Astrocyte (in vitro differentiated cells and primary cell): Measurements from ENCODE around the gene TTLL8. TPM values are rescaled to one million over a fixed set of nuclear protein-coding genes. Genes with fewer than 3 reads are reported as not detected.

ENCODE experiments used
- DNase-seq: peaks from one replicate; pipeline ENCODE4 v3.0.0-alpha.2; 2010; ENCODE audit warnings: low read depth
- FAIRE-seq: peaks from 2 replicates; lab custom pipeline; 2011; peaks lifted over from hg19 to GRCh38; lab: Jason Lieb, UNC
- H2AFZ ChIP-seq: 2 replicates; pipeline ENCODE4 v1.6.0; 2012; ENCODE audit warnings: low read depth, low read length, inconsistent platforms
- H3K27ac ChIP-seq: 2 replicates; pipeline ENCODE4 v1.5.1; 2011; ENCODE audit warnings: low read depth, low read length, inconsistent platforms
- H3K27me3 ChIP-seq: 2 replicates; pipeline ENCODE4 v1.6.0; 2011; ENCODE audit warnings: low read length, inconsistent platforms; ENCODE audit not compliant: insufficient read depth
- H3K36me3 ChIP-seq: 2 replicates; pipeline ENCODE4 v1.5.1; 2011; ENCODE audit warnings: low read length, inconsistent platforms; ENCODE audit not compliant: insufficient read depth
- H3K4me1 ChIP-seq: 2 replicates; pipeline ENCODE4 v1.5.1; 2011; ENCODE audit warnings: low read length, inconsistent platforms; ENCODE audit not compliant: insufficient read depth
- H3K4me2 ChIP-seq: 2 replicates; pipeline ENCODE4 v1.6.0; 2012; ENCODE audit warnings: low read length, inconsistent platforms
- H3K4me3 ChIP-seq: 2 replicates; pipeline ENCODE4 v1.5.1; 2011; ENCODE audit warnings: low read depth, mild to moderate bottlenecking, low read length, inconsistent platforms; ENCODE audit not compliant: insufficient read depth
- H3K79me2 ChIP-seq: 2 replicates; pipeline ENCODE4 v1.6.0; 2012; ENCODE audit warnings: mild to moderate bottlenecking, low read length, inconsistent platforms; ENCODE audit not compliant: insufficient read depth
- H3K9ac ChIP-seq: 2 replicates; pipeline ENCODE4 v1.6.0; 2012; ENCODE audit warnings: mild to moderate bottlenecking, low read length, inconsistent platforms
- H3K9me3 ChIP-seq: 2 replicates; pipeline ENCODE4 v1.5.1; 2012; ENCODE audit warnings: low read depth, mild to moderate bottlenecking, low read length, inconsistent platforms; ENCODE audit not compliant: insufficient read depth
- H4K20me1 ChIP-seq: 2 replicates; pipeline ENCODE4 v1.6.0; 2012; ENCODE audit warnings: low read length, inconsistent platforms; ENCODE audit not compliant: insufficient read depth
- H3K27ac Mint-ChIP-seq: one replicate; pipeline ENCODE4 v1.8.0; 2021; ENCODE audit warnings: mild to moderate bottlenecking, mixed read lengths; ENCODE audit not compliant: unreplicated experiment
- H3K27me3 Mint-ChIP-seq: one replicate; pipeline ENCODE4 v1.8.0; 2021; ENCODE audit warnings: low read depth, mixed read lengths; ENCODE audit not compliant: unreplicated experiment
- H3K36me3 Mint-ChIP-seq: one replicate; pipeline ENCODE4 v1.8.0; 2021; ENCODE audit warnings: low read depth, mixed read lengths; ENCODE audit not compliant: unreplicated experiment
- H3K4me1 Mint-ChIP-seq: one replicate; pipeline ENCODE4 v1.8.0; 2021; ENCODE audit warnings: low read depth, mixed read lengths; ENCODE audit not compliant: unreplicated experiment
- H3K4me3 Mint-ChIP-seq: one replicate; pipeline ENCODE4 v1.8.0; 2021; ENCODE audit warnings: mild to moderate bottlenecking, moderate library complexity, mixed read lengths; ENCODE audit not compliant: unreplicated experiment
- H3K9me3 Mint-ChIP-seq: one replicate; pipeline ENCODE4 v1.8.0; 2021; ENCODE audit warnings: mild to moderate bottlenecking, mixed read lengths; ENCODE audit not compliant: unreplicated experiment
- CTCF ChIP-seq: IDR thresholded peaks from 2 replicates; pipeline ENCODE4 v1.5.1; 2011; ENCODE audit warnings: low read depth, mild to moderate bottlenecking, inconsistent platforms, low read length, moderate library complexity; ENCODE audit not compliant: insufficient read depth
- EZH2 ChIP-seq: IDR thresholded peaks from 2 replicates; pipeline ENCODE4 v1.6.1; 2012; ENCODE audit warnings: mild to moderate bottlenecking, low read length, inconsistent platforms; ENCODE audit not compliant: insufficient read depth
- total RNA-seq: library from RNA; stranded (reverse); gene quantifications from 2 replicates; pipeline ENCODE4 v1.2.1, GENCODE V29; 2021

Gene TTLL8
- total RNA-seq, 1 donor from 2014 or later: not detected

- no peak overlapping the region for H2AFZ ChIP-seq
- no peaks in the 10 kb centered on the region for H3K4me1 ChIP-seq
- Mint-ChIP-seq H3K4me3 (no peak overlapping the region), H3K27me3 (peaks cover 18% of the 10 kb centered on the region), H3K4me1 (no peaks in the 10 kb centered on the region), H3K36me3 (no peaks in the 10 kb centered on the region), H3K9me3 (peaks cover 13% of the 10 kb centered on the region), H3K27ac (no peak overlapping the region)
- TF ChIP-seq EZH2 (no peak), CTCF (no peak)
- peaks cover 3% of the 10 kb centered on the region for H3K27me3 ChIP-seq
- no peak overlapping the region for H3K27ac ChIP-seq
- no peaks in the 10 kb centered on the region for H3K9me3 ChIP-seq
- H3K79me2 ChIP-seq: no peaks in the 10 kb centered on the region
- H4K20me1 ChIP-seq: no peaks in the 10 kb centered on the region
- no peak overlapping the region for H3K4me3 ChIP-seq
- no peak overlapping the region for H3K4me2 ChIP-seq
- FAIRE-seq (no peak), DNase-seq (no peak)
- H3K36me3 ChIP-seq: no peaks in the 10 kb centered on the region
- no peak overlapping the region for H3K9ac ChIP-seq
These were observed 12.7 kb downstream of the TTLL8 start for GRCh38 chr22:50045211-50046018.

- Mint-ChIP-seq H3K4me3 (no peak overlapping the region), H3K9me3 (peaks cover 20% of the 10 kb centered on the region), H3K36me3 (no peaks in the 10 kb centered on the region), H3K4me1 (no peaks in the 10 kb centered on the region), H3K27ac (no peak overlapping the region), H3K27me3 (peaks cover 18% of the 10 kb centered on the region)
- H3K36me3 ChIP-seq: no peaks in the 10 kb centered on the region
- H4K20me1 ChIP-seq: no peaks in the 10 kb centered on the region
- no peak overlapping the region for H3K27ac ChIP-seq
- H3K79me2 ChIP-seq: no peaks in the 10 kb centered on the region
- H3K4me1 ChIP-seq: no peaks in the 10 kb centered on the region
- H3K4me2 ChIP-seq: no peak overlapping the region
- H3K9me3 ChIP-seq: peaks cover 5% of the 10 kb centered on the region
- no peak overlapping the region for H2AFZ ChIP-seq
- no peak overlapping the region for H3K9ac ChIP-seq
- no peak for FAIRE-seq
- H3K27me3 ChIP-seq: peaks cover 3% of the 10 kb centered on the region
- TF ChIP-seq EZH2 (no peak), CTCF (no peak)
- no peak for DNase-seq
- no peak overlapping the region for H3K4me3 ChIP-seq
These were observed 13.5 kb downstream of the TTLL8 start for GRCh38 chr22:50044485-50045118.
